HCT116 (cell line): ENCODE results near the gene ARHGEF12. TPM values are rescaled to one million over a fixed set of nuclear protein-coding genes. Genes with fewer than 3 reads are reported as not detected.

ENCODE experiments used
- ATAC-seq: fragments of 200-7000 bp; cut with Tn5 transposase; 2 replicates; pipeline ENCODE4 v1.9.1; 2020; ENCODE audit warnings: mild to moderate bottlenecking, moderate library complexity
- BruUV-seq: library from RNA; stranded (reverse); fragments of 400-500 nt; replicated peaks from 2 replicates; lab custom pipeline; 2021; lab: Mats Ljungman, UMichigan
- CTCF ChIA-PET: fragments of 300-600 bp; sonication (Branson Sonifier 250); formaldehyde crosslinking; loops from one replicate; lab custom pipeline; 2021; ENCODE audit warnings: antibody characterized with exemption; lab: Charles Lee
- POLR2A ChIA-PET: fragments of 300-600, 350-600 bp; sonication (Branson Sonifier 250); formaldehyde crosslinking; loops from one replicate; lab custom pipeline; 2021; ENCODE audit warnings: antibody characterized with exemption; lab: Charles Lee
- RAD21 ChIA-PET, 2 experiments: fragments of 300-600 bp; sonication (Branson Sonifier 250); formaldehyde crosslinking; loops; one replicate each; lab custom pipeline; 2023; ENCODE audit warnings: low total read pairs in 2 of 2; ENCODE audit not compliant: uncharacterized antibody in 2 of 2, unreplicated experiment in 2 of 2, low non-redundant PET in 1 of 2; lab: Charles Lee
- DNase-seq: peaks from one replicate; pipeline ENCODE4 v3.0.0-alpha.2; 2010; ENCODE audit warnings: low read depth, low spot score
- H2AFZ ChIP-seq: fragments of 200-600 bp; shearing (Covaris generic), sonication (generic); 2 replicates; pipeline ENCODE4 v1.6.1; 2017; ENCODE audit warnings: low read depth, mixed run types, mixed read lengths, antibody characterized with exemption, low read length; ENCODE audit not compliant: poor library complexity, severe bottlenecking
- H3K27ac ChIP-seq: 2 replicates; pipeline ENCODE4 v1.5.1; 2012; ENCODE audit warnings: low read depth, low read length
- H3K27me3 ChIP-seq: fragments of 200-600 bp; sonication (generic); 2 replicates; pipeline ENCODE4 v1.6.1; 2016; ENCODE audit warnings: mixed run types, low read length, mixed read lengths; ENCODE audit not compliant: insufficient read depth
- H3K36me3 ChIP-seq, 2 experiments: fragments of 200-500 bp in 1 of 2; fragments of 200-600 bp in 1 of 2; sonication (Bioruptor generic) in 1 of 2; sonication (generic) in 1 of 2; 2 replicates each; pipeline versions ENCODE4 v1.5.1 to v1.6.1; 2014 to 2016; ENCODE audit warnings: low read length in 2 of 2, inconsistent platforms in 1 of 2, mixed read lengths in 1 of 2, mixed run types in 1 of 2; ENCODE audit not compliant: insufficient read depth in 2 of 2, control insufficient read depth in 1 of 2
- H3K4me1 ChIP-seq, 2 experiments: fragments of 200-600 bp in 1 of 2; sonication (generic) in 1 of 2; 2 replicates each; pipeline versions ENCODE4 v1.5.1 to v1.6.1; 2012 to 2017; ENCODE audit warnings: low read length in 2 of 2, inconsistent platforms in 1 of 2, mild to moderate bottlenecking in 1 of 2, mixed read lengths in 1 of 2, mixed run types in 1 of 2, moderate library complexity in 1 of 2; ENCODE audit not compliant: insufficient read depth in 2 of 2, control insufficient read depth in 1 of 2
- H3K4me2 ChIP-seq: fragments of 200-600 bp; sonication (generic); 2 replicates; pipeline ENCODE4 v1.6.1; 2017; ENCODE audit warnings: mixed run types, low read length, mixed read lengths
- H3K4me3 ChIP-seq, 2 experiments: fragments of 200-600 bp in 1 of 2; sonication (generic) in 1 of 2; replicated peaks in 1 of 2; 2 replicates each; pipeline ENCODE4 v1.5.1; 2011 to 2016; ENCODE audit warnings: low read length in 2 of 2, control low read depth in 1 of 2, low read depth in 1 of 2, mild to moderate bottlenecking in 1 of 2, mixed read lengths in 1 of 2, mixed run types in 1 of 2
- H3K79me2 ChIP-seq: fragments of 200-600 bp; sonication (generic); 2 replicates; pipeline ENCODE4 v1.6.1; 2017; ENCODE audit warnings: mild to moderate bottlenecking, mixed run types, low read length, moderate library complexity, mixed read lengths; ENCODE audit not compliant: insufficient read depth
- H3K9ac ChIP-seq: fragments of 200-600 bp; sonication (generic); 2 replicates; pipeline ENCODE4 v1.6.1; 2016; ENCODE audit warnings: low read length, mixed read lengths
- H3K9me2 ChIP-seq: fragments of 200-600 bp; sonication (generic), shearing (Covaris generic); 2 replicates; pipeline ENCODE4 v1.6.1; 2017; ENCODE audit warnings: mixed run types, mild to moderate bottlenecking, moderate library complexity; ENCODE audit not compliant: insufficient read depth
- H3K9me3 ChIP-seq, 2 experiments: fragments of 200-500 bp in 1 of 2; fragments of 200-600 bp in 1 of 2; sonication (Bioruptor generic) in 1 of 2; sonication (generic) in 1 of 2; 2 replicates each; pipeline ENCODE4 v1.6.1; 2014 to 2017; ENCODE audit warnings: low read length in 2 of 2, mixed read lengths in 2 of 2, inconsistent platforms in 1 of 2, low read depth in 1 of 2, mild to moderate bottlenecking in 1 of 2, mixed run types in 1 of 2, moderate library complexity in 1 of 2; ENCODE audit not compliant: control insufficient read depth in 1 of 2, insufficient read depth in 1 of 2
- H4K20me1 ChIP-seq: fragments of 200-600 bp; sonication (generic), shearing (Covaris generic); 2 replicates; pipeline ENCODE4 v1.6.1; 2017; ENCODE audit warnings: mixed run types, mild to moderate bottlenecking, moderate library complexity; ENCODE audit not compliant: insufficient read depth
- CBX3 ChIP-seq: IDR thresholded peaks from 2 replicates; pipeline ENCODE4 v1.6.1; 2012; ENCODE audit warnings: low read depth
- CEBPB ChIP-seq: IDR thresholded peaks from 2 replicates; pipeline ENCODE4 v1.6.1; 2012; ENCODE audit warnings: low read depth
- ELF1 ChIP-seq: IDR thresholded peaks from 2 replicates; pipeline ENCODE4 v1.6.1; 2012; ENCODE audit warnings: low read depth, borderline replicate concordance
- EZH2 ChIP-seq: fragments of 200-600 bp; sonication (generic); IDR thresholded peaks from 2 replicates; pipeline ENCODE4 v1.6.1; 2017; ENCODE audit warnings: antibody characterized with exemption, mixed run types
- EZH2phosphoT487 ChIP-seq: fragments of 200-600 bp; IDR thresholded peaks from 2 replicates; pipeline ENCODE4 v1.6.1; 2018; ENCODE audit warnings: antibody characterized with exemption, borderline replicate concordance
- FOSL1 ChIP-seq: IDR thresholded peaks from 2 replicates; pipeline ENCODE4 v1.6.1; 2012; ENCODE audit warnings: low read depth
- POLR2A ChIP-seq: IDR thresholded peaks from 2 replicates; pipeline ENCODE4 v1.7.0; 2011; ENCODE audit warnings: borderline replicate concordance; ENCODE audit not compliant: insufficient read depth, insufficient read length; ENCODE audit errors: extremely low read depth
- RAD21 ChIP-seq: IDR thresholded peaks from 2 replicates; pipeline ENCODE4 v1.6.1; 2012; ENCODE audit warnings: low read depth, mild to moderate bottlenecking
- SIN3A ChIP-seq: IDR thresholded peaks from 2 replicates; pipeline ENCODE4 v1.6.1; 2012; ENCODE audit warnings: low read depth
- SRF ChIP-seq: IDR thresholded peaks from 2 replicates; pipeline ENCODE4 v1.6.1; 2012; ENCODE audit warnings: low read depth
- TCF7L2 ChIP-seq: IDR thresholded peaks from 2 replicates; pipeline ENCODE4 v1.7.0; 2011; ENCODE audit warnings: borderline replicate concordance, inconsistent platforms; ENCODE audit not compliant: insufficient read depth, insufficient read length; ENCODE audit errors: extremely low read depth
- YY1 ChIP-seq: IDR thresholded peaks from 2 replicates; pipeline ENCODE4 v1.6.1; 2011; ENCODE audit warnings: low read length, low read depth, moderate library complexity, mild to moderate bottlenecking; ENCODE audit not compliant: insufficient replicate concordance; ENCODE audit errors: extremely low read depth
- ZNF274 ChIP-seq: fragments of 200-500 bp; sonication (Bioruptor generic); IDR thresholded peaks from 2 replicates; pipeline ENCODE4 v1.6.1; 2014; ENCODE audit warnings: mild to moderate bottlenecking, low read depth, low read length, inconsistent platforms
- intact Hi-C: fragments of 100-400 bp; cut with micrococcal nuclease; formaldehyde crosslinking; loops from 2 replicates; pipeline ENCODE4 v1.10.0; 2022
- total RNA-seq: library from RNA; stranded (reverse); gene quantifications from one replicate; pipeline ENCODE4 v1.2.1, GENCODE V29; 2021; ENCODE audit not compliant: unreplicated experiment
- TF ChIP-seq, protein P1 (sequence below): IDR thresholded peaks from 2 replicates; pipeline ENCODE4 v1.6.1; 2011; ENCODE audit warnings: mild to moderate bottlenecking, low read length, moderate library complexity; ENCODE audit not compliant: insufficient replicate concordance; ENCODE audit errors: extremely low read depth

ARHGEF12 gene
- total RNA-seq, 1 experiment from 2014 or later, result 81.4 TPM

DNA sequence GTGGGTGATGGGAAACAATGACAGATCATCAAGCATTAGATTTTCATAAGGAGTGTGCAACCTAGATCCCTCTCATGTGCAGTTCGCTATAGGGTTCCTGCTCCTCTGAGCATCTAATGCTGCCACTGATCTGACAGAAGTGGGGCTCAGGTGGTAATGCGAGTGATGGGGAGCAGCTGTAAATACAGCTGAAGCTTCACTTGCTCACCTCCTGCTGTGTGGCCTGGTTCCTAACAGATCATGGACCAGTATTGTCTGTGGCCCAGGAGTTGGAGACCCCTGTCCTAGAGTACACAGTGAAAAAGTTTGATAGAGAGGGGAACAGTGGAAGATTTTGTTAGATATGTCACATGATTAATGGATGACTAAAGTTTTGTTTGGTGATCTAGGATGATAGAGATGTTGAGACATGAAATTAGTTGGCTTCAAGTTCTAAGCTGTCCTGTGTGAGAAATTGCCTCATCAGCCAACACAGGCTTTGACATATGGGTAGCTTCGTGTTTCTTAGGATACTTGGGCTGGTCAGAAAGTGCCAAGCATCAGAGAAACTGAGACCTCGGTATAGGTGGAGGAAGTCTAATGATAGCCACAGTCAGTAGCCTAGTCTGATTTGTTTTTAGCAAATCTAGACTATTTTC, 47.4 kb downstream of the ARHGEF12 start:
- H3K9ac ChIP-seq, result no peak overlapping the region
- H3K9me3 ChIP-seq, result no peaks in the 10 kb centered on the region
- peaks cover 98% of the 10 kb centered on the region for H3K79me2 ChIP-seq
- ChIA-PET POLR2A (no interaction called here), CTCF (no interaction called here), RAD21 (no interaction called here)
- no peak overlapping the region for H3K27ac ChIP-seq
- no peak for TF ChIP-seq EZH2phosphoT487
- TF ChIP-seq ZNF274, result no peak
- no peak for TF ChIP-seq POLR2A
- no peak for TF ChIP-seq FOSL1
- TF ChIP-seq RAD21, result no peak
- TF ChIP-seq CEBPB, result no peak
- peaks cover 8% of the 10 kb centered on the region; the same call in 1 of the 2 replicates for H4K20me1 ChIP-seq
- no peaks in the 10 kb centered on the region for H3K9me2 ChIP-seq
- DNase-seq, result no peak
- no peak overlapping the region for H3K4me2 ChIP-seq
- intact Hi-C loops, result no loop called here
- no peak for ATAC-seq
- no peak overlapping the region for H3K4me3 ChIP-seq
- BruUV-seq, result no TSS peak
- H3K27me3 ChIP-seq, result no peaks in the 10 kb centered on the region
- no peaks in the 10 kb centered on the region for H3K36me3 ChIP-seq
- no peak overlapping the region for H2AFZ ChIP-seq
- H3K4me1 ChIP-seq, result no peaks in the 10 kb centered on the region

DNA sequence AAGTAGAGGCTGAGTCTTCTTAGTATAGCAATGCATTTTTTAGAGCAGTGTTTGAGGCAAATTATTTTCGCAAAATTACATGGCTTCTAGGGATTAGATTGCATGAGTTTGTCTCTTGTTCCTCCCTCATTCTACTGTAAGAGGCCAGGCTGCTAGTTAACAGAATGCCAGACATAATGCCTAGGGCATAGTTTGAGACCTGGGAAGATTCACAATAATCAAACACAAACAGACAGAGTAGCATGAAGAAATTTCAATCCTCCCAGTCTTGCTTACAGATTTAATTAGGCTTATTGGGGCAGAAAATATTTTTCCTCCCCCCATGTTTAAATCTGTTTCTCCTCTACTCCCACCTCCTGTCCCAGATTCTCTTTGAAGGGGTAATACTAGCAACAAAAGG, 48.3 kb downstream of the ARHGEF12 start:
- Histone ChIP-seq H3K27me3 (no peaks in the 10 kb centered on the region), H3K9me3 (no peaks in the 10 kb centered on the region), H3K36me3 (no peaks in the 10 kb centered on the region), H3K4me2 (no peak overlapping the region), H3K4me3 (no peak overlapping the region), H3K9me2 (no peaks in the 10 kb centered on the region), H3K9ac (no peak overlapping the region), H3K4me1 (no peaks in the 10 kb centered on the region), H2AFZ (no peak overlapping the region), H3K79me2 (peaks cover 98% of the 10 kb centered on the region)
- ATAC-seq, result no peak
- POLR2A ChIA-PET, result no interaction called here
- no TSS peak for BruUV-seq
- intact Hi-C loops, result no loop called here
- TF ChIP-seq TCF7L2 (no peak), ZNF274 (no peak), EZH2phosphoT487 (no peak), SIN3A (no peak), ELF1 (no peak), POLR2A (no peak), YY1 (no peak), CBX3 (no peak), SRF (no peak), EZH2 (no peak)
- TF ChIP-seq, protein P1, sequence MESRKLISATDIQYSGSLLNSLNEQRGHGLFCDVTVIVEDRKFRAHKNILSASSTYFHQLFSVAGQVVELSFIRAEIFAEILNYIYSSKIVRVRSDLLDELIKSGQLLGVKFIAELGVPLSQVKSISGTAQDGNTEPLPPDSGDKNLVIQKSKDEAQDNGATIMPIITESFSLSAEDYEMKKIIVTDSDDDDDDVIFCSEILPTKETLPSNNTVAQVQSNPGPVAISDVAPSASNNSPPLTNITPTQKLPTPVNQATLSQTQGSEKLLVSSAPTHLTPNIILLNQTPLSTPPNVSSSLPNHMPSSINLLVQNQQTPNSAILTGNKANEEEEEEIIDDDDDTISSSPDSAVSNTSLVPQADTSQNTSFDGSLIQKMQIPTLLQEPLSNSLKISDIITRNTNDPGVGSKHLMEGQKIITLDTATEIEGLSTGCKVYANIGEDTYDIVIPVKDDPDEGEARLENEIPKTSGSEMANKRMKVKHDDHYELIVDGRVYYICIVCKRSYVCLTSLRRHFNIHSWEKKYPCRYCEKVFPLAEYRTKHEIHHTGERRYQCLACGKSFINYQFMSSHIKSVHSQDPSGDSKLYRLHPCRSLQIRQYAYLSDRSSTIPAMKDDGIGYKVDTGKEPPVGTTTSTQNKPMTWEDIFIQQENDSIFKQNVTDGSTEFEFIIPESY, result no peak
- TF ChIP-seq, all 23 proteins: peak for 0
- no peak for DNase-seq
- Histone ChIP-seq H3K27ac (no peak overlapping the region), H4K20me1 (peaks cover 5% of the 10 kb centered on the region; the same call in 1 of the 2 replicates)
- CTCF ChIA-PET, result no interaction called here
- RAD21 ChIA-PET, result no interaction called here
